Breast epithelium (tissue), 4 donors: Measurements from ENCODE around the gene MTG1. TPM values are rescaled to one million over a fixed set of nuclear protein-coding genes. Genes with fewer than 3 reads are reported as not detected.
"Not testable (repeated sequence)": the region's sequence is repeated elsewhere in the genome, so short reads cannot be mapped to it uniquely, and the experiment has no call there.

Experiments used
- DNase-seq, 2 donors: peaks; one replicate each; pipeline ENCODE4 v3.0.0-alpha.2; 2019; ENCODE audit warnings: low spot score in 2 of 2
- H3K27ac ChIP-seq, 2 donors: fragments of 200-600 bp; sonication (generic) in 1 of 2; one replicate each; pipeline ENCODE4 v1.5.1; 2016 to 2019; ENCODE audit warnings: mild to moderate bottlenecking in 1 of 2
- H3K27me3 ChIP-seq, 2 donors: fragments of 200-600 bp; sonication (generic) in 1 of 2; one replicate each; pipeline versions ENCODE4 v1.5.1 to v1.6.0; 2017 to 2019; ENCODE audit warnings: control low read depth in 1 of 2, mild to moderate bottlenecking in 1 of 2
- H3K36me3 ChIP-seq: fragments of 200-600 bp; one replicate; pipeline ENCODE4 v1.5.1; 2019
- H3K4me1 ChIP-seq, 2 donors: fragments of 200-600 bp; sonication (generic); one replicate each; pipeline ENCODE4 v1.5.1; 2016 to 2019; ENCODE audit warnings: control low read depth in 1 of 2
- H3K4me3 ChIP-seq, 3 donors: fragments of 200-600 bp; sonication (generic); 1 replicate in 2 of 3; 2 replicates in 1 of 3; pipeline ENCODE4 v1.5.1; 2016 to 2019; ENCODE audit warnings: mild to moderate bottlenecking in 3 of 3, moderate library complexity in 2 of 3
- H3K9me3 ChIP-seq, 2 donors: fragments of 200-600 bp; sonication (generic) in 1 of 2; one replicate each; pipeline ENCODE4 v1.5.1; 2016 to 2019; ENCODE audit warnings: control low read depth in 1 of 2
- POLR2A ChIP-seq: fragments of 450-650 bp; IDR thresholded peaks from one replicate; pipeline ENCODE4 v1.6.1; 2016; ENCODE audit warnings: antibody characterized with exemption, mild to moderate bottlenecking, moderate library complexity
- POLR2AphosphoS5 ChIP-seq, 3 donors: sonication (generic); formaldehyde crosslinking; IDR thresholded peaks; one replicate each; pipeline ENCODE4 v1.6.1; 2017; ENCODE audit warnings: antibody characterized with exemption in 3 of 3
- intact Hi-C: fragments of 100-400 bp; cut with DNase I; formaldehyde crosslinking; loops from one replicate; pipeline ENCODE4 v1.15.1; 2023; ENCODE audit warnings: low total_unique reads
- total RNA-seq, 3 donors: library from RNA; depleted of rRNA; stranded (reverse); fragments of >200 nt; gene quantifications; one replicate each; pipeline ENCODE4 v1.1.0, GENCODE V29; 2016
- TF ChIP-seq, protein P1 (sequence below), 3 donors: fragments of 450-650 bp; IDR thresholded peaks; one replicate each; pipeline ENCODE4 v1.5.1; 2016 to 2017; ENCODE audit warnings: antibody characterized with exemption in 3 of 3, mild to moderate bottlenecking in 3 of 3, moderate library complexity in 3 of 3

Gene MTG1
- total RNA-seq, 3 donors from 2014 or later = 22.9 to 56.4 (median 37.0) TPM

DNA sequence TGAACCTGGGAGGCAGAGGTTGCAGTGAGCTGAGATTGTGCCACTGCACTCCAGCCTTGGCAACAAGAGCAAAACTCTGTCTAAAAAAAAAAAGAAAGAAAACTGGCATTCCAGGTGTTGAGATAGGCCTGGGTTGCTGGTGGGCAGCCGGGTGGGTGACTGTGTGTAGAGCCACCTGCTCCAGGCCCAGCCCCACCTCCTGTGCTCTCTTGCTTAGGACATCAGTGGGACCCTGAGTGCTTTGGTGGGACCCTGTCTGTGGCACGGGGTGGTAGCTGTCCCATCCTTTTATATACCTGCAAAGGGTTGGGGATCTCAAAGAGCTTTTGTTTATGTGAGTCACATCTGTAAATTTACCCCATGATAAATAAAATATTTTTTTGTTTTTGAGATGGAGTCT, 8.7 kb upstream of the MTG1 start:
- intact Hi-C loops = no loop called here
- no peak for DNase-seq

DNA sequence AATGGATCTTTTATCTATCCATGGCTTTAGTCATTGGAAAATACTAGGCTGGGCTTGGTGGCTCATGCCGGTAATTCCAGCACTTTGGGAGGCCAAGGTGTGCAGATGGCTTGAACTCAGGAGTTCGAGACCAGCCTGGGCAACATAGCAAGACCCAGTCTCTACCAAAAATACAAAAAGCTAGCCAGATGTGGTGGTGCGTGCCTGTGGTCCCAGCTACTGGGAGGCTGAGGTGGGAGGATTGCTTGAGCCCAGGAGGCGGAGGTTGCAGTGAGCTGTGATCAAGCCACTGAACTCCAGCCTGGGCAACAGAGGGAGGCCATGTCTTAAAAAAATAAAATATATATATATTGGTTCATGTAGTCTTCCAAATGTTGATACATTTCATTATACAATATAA, 7.0 kb upstream of the MTG1 start:
- H3K4me3 ChIP-seq, DNase-seq, H3K27ac ChIP-seq, H3K4me1 ChIP-seq, intact Hi-C loops, H3K27me3 ChIP-seq, H3K9me3 ChIP-seq, H3K36me3 ChIP-seq: not testable (repeated sequence)

More for the DNA sequence above, 8.7 kb upstream of the MTG1 start:
- Histone ChIP-seq H3K4me1 (no peaks in the 10 kb centered on the region), H3K27ac (no peak overlapping the region), H3K9me3 (no peaks in the 10 kb centered on the region), H3K4me3 (no peak overlapping the region), H3K36me3 (no peaks in the 10 kb centered on the region), H3K27me3 (no peaks in the 10 kb centered on the region)
- TF ChIP-seq POLR2A = no peak
- TF ChIP-seq, protein P1, sequence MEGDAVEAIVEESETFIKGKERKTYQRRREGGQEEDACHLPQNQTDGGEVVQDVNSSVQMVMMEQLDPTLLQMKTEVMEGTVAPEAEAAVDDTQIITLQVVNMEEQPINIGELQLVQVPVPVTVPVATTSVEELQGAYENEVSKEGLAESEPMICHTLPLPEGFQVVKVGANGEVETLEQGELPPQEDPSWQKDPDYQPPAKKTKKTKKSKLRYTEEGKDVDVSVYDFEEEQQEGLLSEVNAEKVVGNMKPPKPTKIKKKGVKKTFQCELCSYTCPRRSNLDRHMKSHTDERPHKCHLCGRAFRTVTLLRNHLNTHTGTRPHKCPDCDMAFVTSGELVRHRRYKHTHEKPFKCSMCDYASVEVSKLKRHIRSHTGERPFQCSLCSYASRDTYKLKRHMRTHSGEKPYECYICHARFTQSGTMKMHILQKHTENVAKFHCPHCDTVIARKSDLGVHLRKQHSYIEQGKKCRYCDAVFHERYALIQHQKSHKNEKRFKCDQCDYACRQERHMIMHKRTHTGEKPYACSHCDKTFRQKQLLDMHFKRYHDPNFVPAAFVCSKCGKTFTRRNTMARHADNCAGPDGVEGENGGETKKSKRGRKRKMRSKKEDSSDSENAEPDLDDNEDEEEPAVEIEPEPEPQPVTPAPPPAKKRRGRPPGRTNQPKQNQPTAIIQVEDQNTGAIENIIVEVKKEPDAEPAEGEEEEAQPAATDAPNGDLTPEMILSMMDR (IDR thresholded peaks at IDR 0.05) = no peak
- no peak for TF ChIP-seq POLR2AphosphoS5 (IDR thresholded peaks at IDR 0.05)

DNA sequence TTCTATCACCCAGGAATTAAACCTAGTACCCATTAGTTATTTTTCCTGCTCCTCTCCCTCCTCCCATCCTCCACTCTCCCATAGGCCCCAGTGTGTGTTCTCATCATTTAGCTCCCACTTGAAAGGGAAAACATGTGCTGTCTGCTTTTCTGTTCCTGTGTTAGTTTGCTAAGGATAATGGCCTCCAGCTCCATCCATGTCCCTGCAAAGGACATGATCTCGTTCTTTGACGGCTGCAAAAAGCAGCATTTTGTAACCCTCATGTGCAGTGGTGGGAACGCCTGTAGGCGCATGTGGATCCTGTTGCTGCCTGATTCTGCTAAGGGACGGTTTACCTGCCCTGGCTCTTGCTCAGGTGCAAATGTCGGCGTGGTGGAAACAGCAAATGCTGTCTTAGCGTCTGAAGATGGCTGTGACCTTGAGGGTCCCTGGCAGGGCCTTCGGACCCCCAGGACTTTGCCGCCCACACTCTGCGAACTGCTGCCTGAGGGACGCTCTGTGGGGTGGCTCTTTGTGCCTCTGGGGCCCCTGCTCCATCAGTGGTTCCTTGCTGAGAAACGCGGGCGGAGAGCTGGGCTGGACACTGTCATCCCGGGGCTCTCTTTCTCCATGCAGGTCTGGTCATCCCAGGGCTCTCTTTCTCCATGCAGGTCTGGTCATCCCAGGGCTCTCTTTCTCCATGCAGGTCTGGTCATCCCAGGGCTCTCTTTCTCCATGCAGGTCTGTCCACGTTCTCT, 5.6 kb upstream of the MTG1 start:
- Histone ChIP-seq H3K9me3 (no peaks in the 10 kb centered on the region), H3K27me3 (no peaks in the 10 kb centered on the region), H3K27ac (no peak overlapping the region), H3K4me1 (no peaks in the 10 kb centered on the region), H3K4me3 (no peak overlapping the region), H3K36me3 (no peaks in the 10 kb centered on the region)
- TF ChIP-seq POLR2AphosphoS5 (IDR thresholded peaks at IDR 0.05) = no peak
- TF ChIP-seq, protein P1 (IDR thresholded peaks at IDR 0.05) = no peak
- TF ChIP-seq POLR2A = no peak
- intact Hi-C loops = no loop called here
- DNase-seq = no peak

DNA sequence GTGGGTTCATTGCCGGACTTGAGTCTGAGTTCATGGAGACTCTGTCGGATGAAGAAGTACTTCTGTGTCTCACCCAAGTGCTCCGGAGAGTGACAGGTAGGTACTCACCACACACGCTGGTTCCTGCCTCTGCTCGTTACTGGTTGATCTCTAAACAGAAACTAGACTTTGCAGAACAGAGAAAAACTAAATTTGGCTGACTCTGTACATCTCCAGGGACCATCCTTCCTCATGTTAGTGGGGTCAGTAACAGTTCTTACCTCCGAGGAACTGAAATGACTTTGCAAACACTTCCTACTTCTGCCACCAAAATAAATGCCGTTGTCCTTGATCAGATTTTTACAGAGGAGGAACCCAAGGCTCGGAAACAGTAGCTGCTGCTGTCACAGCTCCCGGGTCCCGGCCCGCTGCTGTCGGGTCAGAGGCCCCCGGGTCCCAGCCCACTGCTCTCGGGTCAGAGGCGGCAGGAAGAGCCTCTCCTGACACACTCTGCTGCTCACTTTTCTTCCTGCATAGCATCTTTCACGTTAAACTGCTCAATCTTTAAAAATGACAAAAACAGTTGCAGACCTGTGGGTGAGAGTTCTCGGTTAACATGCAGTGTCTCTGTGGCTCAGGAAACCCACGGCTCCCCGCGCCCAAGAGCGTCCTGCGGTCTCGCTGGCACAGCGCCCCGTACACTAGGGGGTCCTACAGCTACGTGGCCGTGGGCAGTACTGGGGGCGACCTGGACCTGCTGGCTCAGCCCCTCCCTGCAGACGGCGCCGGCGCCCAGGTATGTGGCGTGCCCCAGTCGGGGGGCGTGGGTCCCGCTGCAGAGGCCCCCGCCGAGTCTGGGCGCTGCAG, 4.8 kb upstream of the MTG1 start:
- TF ChIP-seq POLR2A = no peak
- TF ChIP-seq, protein P1 (IDR thresholded peaks at IDR 0.05) = no peak
- TF ChIP-seq POLR2AphosphoS5 (IDR thresholded peaks at IDR 0.05) = no peak
- peak overlapping the region in 1 of 3 donors; percentile 7 for H3K4me3 ChIP-seq

DNA sequence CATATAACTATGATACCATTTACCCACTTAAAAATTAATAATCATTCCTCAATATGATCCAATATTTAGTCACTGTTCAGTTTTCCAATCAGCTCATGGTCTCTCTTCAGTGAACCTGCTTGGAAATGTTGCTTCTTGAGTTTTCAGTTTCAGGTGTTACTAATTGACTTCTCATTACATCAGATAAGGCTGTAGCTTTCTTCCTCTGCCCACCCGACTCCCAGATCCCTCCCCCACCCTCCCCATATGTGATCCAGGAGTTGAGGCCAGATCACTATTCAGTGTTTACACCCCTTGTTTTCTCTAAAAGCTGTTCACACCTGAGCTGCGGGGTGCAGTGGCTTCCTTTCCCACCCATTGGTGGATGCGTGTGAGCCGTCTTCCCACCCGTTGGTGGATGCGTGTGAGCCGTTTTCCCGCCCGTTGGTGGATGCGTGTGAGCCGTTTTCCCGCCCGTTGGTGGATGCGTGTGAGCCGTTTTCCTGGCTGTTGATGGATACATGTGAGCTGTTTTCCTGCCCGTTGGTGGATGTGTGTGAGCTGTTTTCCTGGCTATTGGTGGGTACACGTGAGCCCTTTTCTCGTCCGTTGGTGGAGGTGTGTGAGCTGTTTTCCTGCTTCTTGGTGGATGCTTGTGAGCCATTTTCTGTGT, 3.2 kb upstream of the MTG1 start:
- no peaks in the 10 kb centered on the region for H3K9me3 ChIP-seq
- TF ChIP-seq POLR2A = no peak
- TF ChIP-seq POLR2AphosphoS5 (IDR thresholded peaks at IDR 0.05) = no peak
- no peak overlapping the region for H3K4me3 ChIP-seq
- no peaks in the 10 kb centered on the region for H3K36me3 ChIP-seq
- intact Hi-C loops = loop anchor here (1.0 kb wide), 1 partner anchor 19 kb away; no protein-coding TSS in a partner anchor
- H3K27ac ChIP-seq = no peak overlapping the region
- DNase-seq = no peak
- H3K27me3 ChIP-seq = no peaks in the 10 kb centered on the region
- H3K4me1 ChIP-seq = peaks cover 3 to 8% of the 10 kb centered on the region in 2 donors

More for the DNA sequence above, 4.8 kb upstream of the MTG1 start:
- intact Hi-C loops = no loop called here
- no peaks in the 10 kb centered on the region for H3K4me1 ChIP-seq
- no peaks in the 10 kb centered on the region for H3K9me3 ChIP-seq
- H3K36me3 ChIP-seq = no peaks in the 10 kb centered on the region
- no peak overlapping the region for H3K27ac ChIP-seq
- DNase-seq = no peak
- H3K27me3 ChIP-seq = no peaks in the 10 kb centered on the region
